Measurements from ENCODE around the gene PCDH7. TPM values are rescaled to one million over a fixed set of nuclear protein-coding genes. Genes with fewer than 3 reads are reported as not detected.

Gene PCDH7
- total RNA-seq, 1 experiment from 2014 or later: 65.9 TPM

DNA sequence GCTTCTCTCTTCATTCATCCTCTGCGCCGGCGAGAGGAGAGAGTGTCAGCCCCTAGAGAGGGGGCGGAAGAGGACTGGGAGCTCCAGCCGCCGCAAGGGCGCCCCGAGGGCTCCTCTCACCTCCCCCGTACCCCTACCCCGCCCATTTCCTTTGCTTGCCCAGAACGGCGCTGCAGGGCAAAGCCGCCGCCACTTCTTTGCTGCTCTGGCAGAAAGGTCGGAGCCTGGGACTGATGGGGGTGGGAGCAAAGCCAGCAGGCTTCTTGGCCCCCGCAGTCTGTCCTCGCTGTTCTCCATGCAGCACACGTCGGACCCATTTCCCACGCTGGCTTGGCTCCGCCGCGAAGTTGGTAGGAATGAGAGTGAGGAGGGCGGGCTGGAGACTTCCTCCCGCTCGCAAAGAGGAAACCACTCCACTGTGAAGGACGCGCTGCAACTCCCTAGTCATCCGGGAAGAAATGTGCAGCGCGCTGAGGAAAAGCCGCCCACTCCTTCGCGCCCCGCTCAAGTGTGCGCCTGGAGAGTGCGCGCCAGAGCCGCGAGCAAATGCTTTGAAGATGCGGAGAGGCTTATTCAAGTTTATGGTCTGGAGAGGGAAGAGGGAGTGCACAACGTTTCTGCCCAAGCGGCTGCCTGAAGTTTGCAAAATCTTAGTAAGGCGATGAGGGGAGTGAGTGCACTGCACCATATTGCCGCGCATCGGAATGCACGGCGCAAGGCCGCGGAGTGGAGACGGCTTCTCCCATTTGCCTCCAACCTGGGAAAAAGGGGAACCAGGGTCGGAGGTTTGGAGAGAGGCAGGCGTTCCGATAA is 2.8 kb upstream of the PCDH7 start:
- Histone ChIP-seq H3K27me3 (ENCODE audit: insufficient read depth, low read length) (no peaks in the 10 kb centered on the region), H3K36me3 (ENCODE audit: control insufficient read depth in 1 of 2, insufficient read depth in 2 of 2, low read length in 2 of 2) (0 out of 4 replicates have a peak, but pooled peaks cover 0 to 6% of the 10 kb centered on the region in 2 experiments), H3K9ac (ENCODE audit: low read length) (peak overlapping the region; percentile 58), H3K9me2 (ENCODE audit: insufficient read depth) (no peaks in the 10 kb centered on the region), H3K4me1 (ENCODE audit: control insufficient read depth in 1 of 2, insufficient read depth in 2 of 2, low read length in 2 of 2) (peaks cover 25 to 36% of the 10 kb centered on the region in 2 experiments), H3K4me3 (replicated peaks in 1 of 2; ENCODE audit: low read depth in 1 of 2, low read length in 2 of 2) (no peak overlapping the region), H3K4me2 (ENCODE audit: low read length) (peak overlapping the region; percentile 55), H3K27ac (ENCODE audit: low read depth, low read length) (peak overlapping the region; percentile 86), H4K20me1 (ENCODE audit: insufficient read depth) (no peaks in the 10 kb centered on the region), H2AFZ (ENCODE audit: low read depth, low read length, poor library complexity, severe bottlenecking) (no peak overlapping the region), H3K9me3 (ENCODE audit: control insufficient read depth in 1 of 2, insufficient read depth in 1 of 2, low read depth in 1 of 2, low read length in 2 of 2) (peaks cover 5 to 22% of the 10 kb centered on the region in 2 experiments; a peak in 2 of 4 replicates), H3K79me2 (ENCODE audit: insufficient read depth, low read length) (peaks cover 15% of the 10 kb centered on the region; the same call in 1 of the 2 replicates)
- ATAC-seq (peak; percentile 60), DNase-seq (ENCODE audit: low read depth, low spot score) (no peak)
- CTCF ChIA-PET: no interaction called here
- RAD21 ChIA-PET (ENCODE audit: low non-redundant PET in 1 of 2, low total read pairs in 2 of 2, uncharacterized antibody in 2 of 2, unreplicated experiment in 2 of 2): no interaction called here
- BruUV-seq (replicated peaks): TSS peak; percentile 77
- POLR2A ChIA-PET: interaction anchor here (0.8 kb wide), 1 partner anchor 321 kb away, joined by 3 read pairs; no protein-coding TSS in a partner anchor
- TF ChIP-seq JUND (IDR thresholded peaks at IDR 0.05): no peak
- TF ChIP-seq EGR1 (IDR thresholded peaks at IDR 0.05; ENCODE audit: low read depth): peak; percentile 21; the same call in 1 of the 2 replicates
- peak; percentile 23; the same call in 1 of the 2 replicates for TF ChIP-seq RAD21 (IDR thresholded peaks at IDR 0.05; ENCODE audit: low read depth)
- TF ChIP-seq ELF1 (IDR thresholded peaks at IDR 0.05; ENCODE audit: borderline replicate concordance, low read depth): no peak
- intact Hi-C loops (cut with micrococcal nuclease): loop anchor here (2.0 to 10.0 kb wide), 8 partner anchors 67 to 957 kb away; no protein-coding TSS in a partner anchor

DNA sequence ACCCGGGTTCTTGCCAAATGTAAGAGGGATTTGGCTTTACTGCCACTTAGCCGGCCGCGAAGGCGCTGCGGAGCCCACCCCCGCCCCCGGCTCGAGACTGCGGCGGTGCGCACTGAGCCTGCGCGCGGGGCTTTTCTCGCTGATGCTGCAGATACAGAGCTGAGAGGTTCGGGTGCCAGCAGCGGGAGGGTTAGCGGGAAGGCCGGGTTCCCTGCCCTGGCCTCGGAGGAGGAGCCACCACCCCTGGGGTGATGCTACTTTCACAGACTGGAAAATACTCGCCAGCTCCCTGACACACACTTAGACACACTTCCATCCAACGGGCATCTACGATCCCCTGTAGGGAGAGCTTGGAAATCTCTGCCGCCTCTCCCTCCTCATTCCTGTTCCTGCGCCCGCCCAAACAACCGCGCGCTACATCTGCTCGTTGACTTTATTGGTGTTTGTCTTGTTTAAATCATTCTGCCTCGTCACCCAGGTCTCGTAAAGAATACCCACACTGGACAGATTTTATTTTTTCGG is 2.1 kb upstream of the PCDH7 start:
- no peak overlapping the region for H3K9ac ChIP-seq (ENCODE audit: low read length)
- H3K79me2 ChIP-seq (ENCODE audit: insufficient read depth, low read length): peaks cover 15% of the 10 kb centered on the region; the same call in 1 of the 2 replicates
- POLR2A ChIA-PET: no interaction called here
- H3K4me3 ChIP-seq (replicated peaks in 1 of 2; ENCODE audit: low read depth in 1 of 2, low read length in 2 of 2): no peak overlapping the region
- BruUV-seq (replicated peaks): no TSS peak
- H3K27ac ChIP-seq (ENCODE audit: low read depth, low read length): peak overlapping the region; percentile 86
- H2AFZ ChIP-seq (ENCODE audit: low read depth, low read length, poor library complexity, severe bottlenecking): no peak overlapping the region
- H3K4me1 ChIP-seq (ENCODE audit: control insufficient read depth in 1 of 2, insufficient read depth in 2 of 2, low read length in 2 of 2): peaks cover 25 to 36% of the 10 kb centered on the region in 2 experiments
- H4K20me1 ChIP-seq (ENCODE audit: insufficient read depth): no peaks in the 10 kb centered on the region
- CTCF ChIA-PET: no interaction called here
- H3K36me3 ChIP-seq (ENCODE audit: control insufficient read depth in 1 of 2, insufficient read depth in 2 of 2, low read length in 2 of 2): 0 out of 4 replicates have a peak, but pooled peaks cover 0 to 6% of the 10 kb centered on the region in 2 experiments
- H3K9me2 ChIP-seq (ENCODE audit: insufficient read depth): no peaks in the 10 kb centered on the region
- intact Hi-C loops (cut with micrococcal nuclease): loop anchor here (5.0 to 10.0 kb wide), 6 partner anchors 67 to 957 kb away; no protein-coding TSS in a partner anchor
- peaks cover 9 to 29% of the 10 kb centered on the region in 2 experiments; a peak in 2 of 4 replicates for H3K9me3 ChIP-seq (ENCODE audit: control insufficient read depth in 1 of 2, insufficient read depth in 1 of 2, low read depth in 1 of 2, low read length in 2 of 2)
- H3K4me2 ChIP-seq (ENCODE audit: low read length): no peak overlapping the region
- DNase-seq (ENCODE audit: low read depth, low spot score) (no peak), ATAC-seq (no peak)
- H3K27me3 ChIP-seq (ENCODE audit: insufficient read depth, low read length): no peaks in the 10 kb centered on the region
- RAD21 ChIA-PET (ENCODE audit: low non-redundant PET in 1 of 2, low total read pairs in 2 of 2, uncharacterized antibody in 2 of 2, unreplicated experiment in 2 of 2): no interaction called here
- no peak for TF ChIP-seq POLR2AphosphoS5 (IDR thresholded peaks at IDR 0.05; ENCODE audit: low read depth, low read length)
- TF ChIP-seq, protein P1, sequence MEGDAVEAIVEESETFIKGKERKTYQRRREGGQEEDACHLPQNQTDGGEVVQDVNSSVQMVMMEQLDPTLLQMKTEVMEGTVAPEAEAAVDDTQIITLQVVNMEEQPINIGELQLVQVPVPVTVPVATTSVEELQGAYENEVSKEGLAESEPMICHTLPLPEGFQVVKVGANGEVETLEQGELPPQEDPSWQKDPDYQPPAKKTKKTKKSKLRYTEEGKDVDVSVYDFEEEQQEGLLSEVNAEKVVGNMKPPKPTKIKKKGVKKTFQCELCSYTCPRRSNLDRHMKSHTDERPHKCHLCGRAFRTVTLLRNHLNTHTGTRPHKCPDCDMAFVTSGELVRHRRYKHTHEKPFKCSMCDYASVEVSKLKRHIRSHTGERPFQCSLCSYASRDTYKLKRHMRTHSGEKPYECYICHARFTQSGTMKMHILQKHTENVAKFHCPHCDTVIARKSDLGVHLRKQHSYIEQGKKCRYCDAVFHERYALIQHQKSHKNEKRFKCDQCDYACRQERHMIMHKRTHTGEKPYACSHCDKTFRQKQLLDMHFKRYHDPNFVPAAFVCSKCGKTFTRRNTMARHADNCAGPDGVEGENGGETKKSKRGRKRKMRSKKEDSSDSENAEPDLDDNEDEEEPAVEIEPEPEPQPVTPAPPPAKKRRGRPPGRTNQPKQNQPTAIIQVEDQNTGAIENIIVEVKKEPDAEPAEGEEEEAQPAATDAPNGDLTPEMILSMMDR (IDR thresholded peaks at IDR 0.05 in 2 of 3, conservative IDR thresholded peaks at IDR 0.05 in 1 of 3; ENCODE audit: borderline replicate concordance in 1 of 3, insufficient read depth in 1 of 3, low read depth in 2 of 3, low read length in 2 of 3): no peak
- TF ChIP-seq RAD21 (IDR thresholded peaks at IDR 0.05; ENCODE audit: low read depth): no peak
- no peak for TF ChIP-seq SIN3A (IDR thresholded peaks at IDR 0.05; ENCODE audit: low read depth)
- TF ChIP-seq, protein P2, sequence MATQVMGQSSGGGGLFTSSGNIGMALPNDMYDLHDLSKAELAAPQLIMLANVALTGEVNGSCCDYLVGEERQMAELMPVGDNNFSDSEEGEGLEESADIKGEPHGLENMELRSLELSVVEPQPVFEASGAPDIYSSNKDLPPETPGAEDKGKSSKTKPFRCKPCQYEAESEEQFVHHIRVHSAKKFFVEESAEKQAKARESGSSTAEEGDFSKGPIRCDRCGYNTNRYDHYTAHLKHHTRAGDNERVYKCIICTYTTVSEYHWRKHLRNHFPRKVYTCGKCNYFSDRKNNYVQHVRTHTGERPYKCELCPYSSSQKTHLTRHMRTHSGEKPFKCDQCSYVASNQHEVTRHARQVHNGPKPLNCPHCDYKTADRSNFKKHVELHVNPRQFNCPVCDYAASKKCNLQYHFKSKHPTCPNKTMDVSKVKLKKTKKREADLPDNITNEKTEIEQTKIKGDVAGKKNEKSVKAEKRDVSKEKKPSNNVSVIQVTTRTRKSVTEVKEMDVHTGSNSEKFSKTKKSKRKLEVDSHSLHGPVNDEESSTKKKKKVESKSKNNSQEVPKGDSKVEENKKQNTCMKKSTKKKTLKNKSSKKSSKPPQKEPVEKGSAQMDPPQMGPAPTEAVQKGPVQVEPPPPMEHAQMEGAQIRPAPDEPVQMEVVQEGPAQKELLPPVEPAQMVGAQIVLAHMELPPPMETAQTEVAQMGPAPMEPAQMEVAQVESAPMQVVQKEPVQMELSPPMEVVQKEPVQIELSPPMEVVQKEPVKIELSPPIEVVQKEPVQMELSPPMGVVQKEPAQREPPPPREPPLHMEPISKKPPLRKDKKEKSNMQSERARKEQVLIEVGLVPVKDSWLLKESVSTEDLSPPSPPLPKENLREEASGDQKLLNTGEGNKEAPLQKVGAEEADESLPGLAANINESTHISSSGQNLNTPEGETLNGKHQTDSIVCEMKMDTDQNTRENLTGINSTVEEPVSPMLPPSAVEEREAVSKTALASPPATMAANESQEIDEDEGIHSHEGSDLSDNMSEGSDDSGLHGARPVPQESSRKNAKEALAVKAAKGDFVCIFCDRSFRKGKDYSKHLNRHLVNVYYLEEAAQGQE (IDR thresholded peaks at IDR 0.05; ENCODE audit: low read depth): no peak
- TF ChIP-seq SRF (IDR thresholded peaks at IDR 0.05; ENCODE audit: low read depth): no peak
- no peak for TF ChIP-seq EGR1 (IDR thresholded peaks at IDR 0.05; ENCODE audit: low read depth)
- no peak for TF ChIP-seq TCF7L2 (IDR thresholded peaks at IDR 0.05; ENCODE audit: borderline replicate concordance, extremely low read depth, insufficient read depth, insufficient read length)
- no peak for TF ChIP-seq CBX3 (IDR thresholded peaks at IDR 0.05; ENCODE audit: low read depth)
- no peak for TF ChIP-seq ELF1 (IDR thresholded peaks at IDR 0.05; ENCODE audit: borderline replicate concordance, low read depth)
- no peak for TF ChIP-seq CEBPB (IDR thresholded peaks at IDR 0.05; ENCODE audit: low read depth)
- no peak for TF ChIP-seq SP1 (IDR thresholded peaks at IDR 0.05; ENCODE audit: low read depth)

All from HCT116 (cell line).